ENCODE data around the gene YWHAB. TPM values are rescaled to one million over a fixed set of nuclear protein-coding genes. Genes with fewer than 3 reads are reported as not detected.

The YWHAB gene
- polyA plus RNA-seq, 1 experiment, result 60.5 TPM

GRCh38 chr20:44850272-44850671, 35.2 kb upstream of the YWHAB start:
- ChIA-PET CTCF (no interaction called here), POLR2A (no interaction called here)
- Histone ChIP-seq H3K4me3 (ENCODE audit: low read depth, low read length) (no peak overlapping the region), H3K36me3 (ENCODE audit: control insufficient read depth, insufficient read depth, low read length) (no peaks in the 10 kb centered on the region), H3K27me3 (ENCODE audit: control insufficient read depth, insufficient read depth, low read length) (peaks cover 2% of the 10 kb centered on the region; the same call in 1 of the 2 replicates)
- no peak for DNase-seq (ENCODE audit: low read depth)
- TF ChIP-seq CTCF (IDR thresholded peaks at IDR 0.05; ENCODE audit: insufficient read depth, low read depth, low read length), result no peak

GRCh38 chr20:44850837-44851236, 34.7 kb upstream of the YWHAB start:
- CTCF ChIA-PET, result no interaction called here
- H3K27me3 ChIP-seq (ENCODE audit: control insufficient read depth, insufficient read depth, low read length), result peaks cover 2% of the 10 kb centered on the region; the same call in 1 of the 2 replicates

GRCh38 chr20:44851545-44851944, 34.0 kb upstream of the YWHAB start:
- H3K36me3 ChIP-seq (ENCODE audit: control insufficient read depth, insufficient read depth, low read length), result no peaks in the 10 kb centered on the region
- POLR2A ChIA-PET, result no interaction called here
- H3K27me3 ChIP-seq (ENCODE audit: control insufficient read depth, insufficient read depth, low read length), result peaks cover 2% of the 10 kb centered on the region; the same call in 1 of the 2 replicates
- no peak for TF ChIP-seq CTCF (IDR thresholded peaks at IDR 0.05; ENCODE audit: insufficient read depth, low read depth, low read length)
- no peak for DNase-seq (ENCODE audit: low read depth)
- no peak overlapping the region for H3K4me3 ChIP-seq (ENCODE audit: low read depth, low read length)
- CTCF ChIA-PET, result no interaction called here

More at GRCh38 chr20:44850837-44851236, 34.7 kb upstream of the YWHAB start:
- H3K4me3 ChIP-seq (ENCODE audit: low read depth, low read length), result no peak overlapping the region
- TF ChIP-seq CTCF (IDR thresholded peaks at IDR 0.05; ENCODE audit: insufficient read depth, low read depth, low read length), result no peak
- no peaks in the 10 kb centered on the region for H3K36me3 ChIP-seq (ENCODE audit: control insufficient read depth, insufficient read depth, low read length)
- POLR2A ChIA-PET, result no interaction called here
- DNase-seq (ENCODE audit: low read depth), result no peak

GRCh38 chr20:44856442-44856841, 29.1 kb upstream of the YWHAB start:
- no peak for TF ChIP-seq CTCF (IDR thresholded peaks at IDR 0.05; ENCODE audit: insufficient read depth, low read depth, low read length)
- POLR2A ChIA-PET, result no interaction called here
- no peak overlapping the region for H3K4me3 ChIP-seq (ENCODE audit: low read depth, low read length)
- no peaks in the 10 kb centered on the region for H3K36me3 ChIP-seq (ENCODE audit: control insufficient read depth, insufficient read depth, low read length)
- no peak for DNase-seq (ENCODE audit: low read depth)
- 0 out of 2 replicates have a peak, but pooled peaks cover 2% of the 10 kb centered on the region for H3K27me3 ChIP-seq (ENCODE audit: control insufficient read depth, insufficient read depth, low read length)
- CTCF ChIA-PET, result interaction anchor here (1.1 to 1.4 kb wide), 3 partner anchors 9 to 108 kb away, joined by 3 to 5 read pairs (median 4); no protein-coding TSS in a partner anchor

- POLR2A ChIA-PET, result no interaction called here
Observed at GRCh38 chr20:44856856-44857448, 28.6 kb upstream of the YWHAB start.

More at GRCh38 chr20:44856856-44857448, 28.6 kb upstream of the YWHAB start:
- no peak for TF ChIP-seq CTCF (IDR thresholded peaks at IDR 0.05; ENCODE audit: insufficient read depth, low read depth, low read length)
- no peak for DNase-seq (ENCODE audit: low read depth)
- H3K36me3 ChIP-seq (ENCODE audit: control insufficient read depth, insufficient read depth, low read length), result no peaks in the 10 kb centered on the region
- H3K4me3 ChIP-seq (ENCODE audit: low read depth, low read length), result no peak overlapping the region
- H3K27me3 ChIP-seq (ENCODE audit: control insufficient read depth, insufficient read depth, low read length), result 0 out of 2 replicates have a peak, but pooled peaks cover 2% of the 10 kb centered on the region
- CTCF ChIA-PET, result interaction anchor here (1.1 to 1.4 kb wide), 3 partner anchors 9 to 109 kb away, joined by 3 to 5 read pairs (median 4); no protein-coding TSS in a partner anchor
